GM19025 (cell line): Measurements from ENCODE around the gene MAN1B1.
"Not testable (repeated sequence)": the region's sequence is repeated elsewhere in the genome, so short reads cannot be mapped to it uniquely, and the experiment has no call there.

ENCODE experiments used
- ATAC-seq: cut with Tn5 transposase; IDR thresholded peaks from one replicate; pipeline ENCODE4 v1.9.1; 2021; ENCODE audit warnings: mild to moderate bottlenecking, low read depth, moderate library complexity; ENCODE audit not compliant: unreplicated experiment

MAN1B1 gene

GRCh38 chr9:137109250-137110146 lies 22.7 kb downstream of the MAN1B1 start:
- no peak for ATAC-seq

- no peak for ATAC-seq
These were observed 23.5 kb downstream of the MAN1B1 start for GRCh38 chr9:137110147-137110910.

GRCh38 chr9:137110911-137111787 lies 24.4 kb downstream of the MAN1B1 start:
- ATAC-seq = no peak

GRCh38 chr9:137111788-137112563 lies 25.2 kb downstream of the MAN1B1 start:
- no peak for ATAC-seq

GRCh38 chr9:137112564-137113384 lies 26.0 kb downstream of the MAN1B1 start:
- no peak for ATAC-seq

GRCh38 chr9:137113385-137114159 lies 26.8 kb downstream of the MAN1B1 start:
- ATAC-seq = no peak

GRCh38 chr9:137114220-137114612 lies 27.4 kb downstream of the MAN1B1 start:
- ATAC-seq = no peak

GRCh38 chr9:137114613-137115393 lies 28.0 kb downstream of the MAN1B1 start, which contains the start of gene DPP7:
TSS of gene DPP7 (minus strand) at chr9:137114733. CDS start at chr9:137114713, 20 bp downstream.
- ATAC-seq = peak; percentile 69

- ATAC-seq = no peak
These were observed 28.7 kb downstream of the MAN1B1 start for GRCh38 chr9:137115394-137116026.

GRCh38 chr9:137116027-137116507 lies 29.3 kb downstream of the MAN1B1 start:
- ATAC-seq = no peak

GRCh38 chr9:137116728-137117127 lies 29.9 kb downstream of the MAN1B1 start:
- ATAC-seq = no peak

GRCh38 chr9:137117269-137117731 lies 30.5 kb downstream of the MAN1B1 start:
- ATAC-seq = no peak

- not testable (repeated sequence) for ATAC-seq
These were observed 31.4 kb downstream of the MAN1B1 start for GRCh38 chr9:137118092-137118603.

GRCh38 chr9:137121927-137122795 lies 35.4 kb downstream of the MAN1B1 start:
- not testable (repeated sequence) for ATAC-seq

GRCh38 chr9:137122796-137123467 lies 36.1 kb downstream of the MAN1B1 start:
- not testable (repeated sequence) for ATAC-seq
